CD4-positive, alpha-beta T cell treated with Interleukin-15 for 1 hour (primary cell): ENCODE results near the gene GRIN2A.

Source experiments
- DNase-seq: peaks from one replicate; pipeline ENCODE4 v3.0.0-alpha.2; 2020

GRIN2A gene

DNA sequence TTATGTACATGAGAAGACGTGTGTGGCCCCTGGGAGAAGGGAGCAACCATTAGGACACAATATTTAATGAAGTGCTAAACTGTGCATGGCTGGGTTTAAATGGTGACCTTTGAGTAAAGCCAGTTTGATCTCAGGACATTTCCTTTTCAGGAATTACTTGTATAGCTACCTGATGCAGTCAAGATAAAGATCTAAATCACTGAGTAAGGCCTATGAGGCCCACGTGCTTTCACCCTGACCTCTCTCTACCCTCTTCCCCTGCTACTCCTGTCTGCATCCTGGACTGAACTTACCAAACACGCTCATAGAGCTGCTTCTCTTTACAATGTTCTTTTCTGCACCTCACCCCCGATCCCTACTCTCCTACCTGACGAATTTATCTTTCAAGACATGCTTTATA, 98.9 kb downstream of the GRIN2A start:
- no peak for DNase-seq

DNA sequence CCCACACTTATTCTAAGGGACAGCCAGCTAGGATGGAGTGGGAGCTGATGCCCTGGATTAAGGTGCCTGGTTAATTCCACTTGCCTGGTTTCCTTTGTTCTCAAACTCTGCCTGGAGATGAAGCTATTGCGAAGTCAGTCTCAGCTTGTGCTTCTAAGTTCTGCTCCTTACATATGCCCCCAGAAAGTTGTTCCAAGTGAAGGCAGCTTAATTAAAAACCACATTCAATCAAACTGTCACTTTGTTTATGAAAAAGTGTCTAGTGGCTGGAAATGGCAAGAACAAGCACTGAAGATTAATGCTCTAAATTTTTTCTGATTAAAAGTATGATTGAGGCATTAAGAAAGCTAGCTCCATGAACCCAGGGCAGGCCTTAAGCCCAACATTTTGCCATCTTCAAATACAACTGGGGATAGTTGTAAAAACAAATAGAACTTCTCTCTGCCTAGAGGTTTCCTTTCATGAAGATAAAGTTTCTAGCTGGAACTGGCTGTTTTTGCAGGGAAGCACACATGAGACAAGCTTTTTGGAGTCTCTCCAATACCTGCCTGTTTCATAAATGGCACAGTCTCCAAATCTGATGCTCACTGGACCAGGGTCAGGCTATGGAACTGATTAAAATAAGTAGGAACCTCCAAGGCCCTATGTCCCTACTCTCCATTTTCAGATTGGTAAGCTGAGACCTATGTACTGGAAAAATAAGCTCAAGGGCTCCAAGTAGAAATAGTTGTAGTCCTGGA, 100.9 kb downstream of the GRIN2A start:
- DNase-seq = no peak

DNA sequence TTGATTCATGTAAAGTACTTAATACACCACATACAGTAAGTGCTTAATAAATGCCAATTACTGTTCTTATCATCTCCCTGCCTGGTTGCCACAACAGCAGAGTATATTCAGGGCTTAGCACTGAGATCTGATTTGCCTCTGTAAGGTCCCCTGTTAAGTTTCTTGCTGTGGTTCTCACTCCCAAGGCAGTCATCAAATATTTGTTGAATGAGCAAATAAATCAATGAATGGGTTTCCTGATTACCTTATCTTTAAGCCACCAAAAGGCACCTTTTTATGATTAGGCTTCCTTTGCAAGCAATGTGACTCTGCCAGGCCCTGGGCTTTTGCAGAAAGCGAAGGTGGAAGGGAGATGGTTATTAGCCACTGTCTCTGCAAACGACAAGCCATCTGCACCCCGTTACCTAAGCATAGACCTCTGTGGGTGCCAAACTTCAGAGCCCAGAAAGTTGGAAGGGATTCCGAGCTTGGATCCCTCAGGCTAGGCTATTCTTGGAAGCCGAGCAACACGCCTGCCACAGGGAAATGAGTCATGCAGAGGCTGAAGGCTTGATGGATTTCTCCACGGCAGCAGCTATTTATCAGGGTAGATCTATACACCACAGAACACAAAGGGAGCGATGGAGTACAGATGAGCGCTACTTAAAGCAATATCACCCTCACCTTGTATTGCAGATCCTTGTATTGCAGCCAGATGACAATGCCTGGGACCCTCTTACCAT, 102.0 kb downstream of the GRIN2A start:
- no peak for DNase-seq

DNA sequence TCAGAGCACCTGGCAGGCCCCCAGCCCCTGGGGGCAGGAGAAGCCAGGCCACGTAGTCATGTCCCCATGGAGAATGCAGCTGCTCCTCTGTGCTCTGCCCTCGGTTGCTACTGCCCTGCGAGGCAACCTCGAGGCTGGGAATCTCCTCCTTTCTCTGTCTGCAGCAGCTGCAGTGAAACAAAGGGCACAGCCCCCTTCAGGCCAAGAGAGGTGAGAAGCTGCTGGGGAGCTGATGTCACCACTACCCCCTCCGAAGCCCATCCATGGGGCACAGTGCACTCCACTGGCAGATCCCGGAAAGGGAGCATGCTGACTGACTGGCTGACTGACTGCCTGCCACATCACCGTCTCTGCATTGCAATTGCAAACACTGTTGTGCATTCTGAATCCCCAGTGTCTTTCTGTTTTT, 103.7 kb downstream of the GRIN2A start:
- DNase-seq = no peak

DNA sequence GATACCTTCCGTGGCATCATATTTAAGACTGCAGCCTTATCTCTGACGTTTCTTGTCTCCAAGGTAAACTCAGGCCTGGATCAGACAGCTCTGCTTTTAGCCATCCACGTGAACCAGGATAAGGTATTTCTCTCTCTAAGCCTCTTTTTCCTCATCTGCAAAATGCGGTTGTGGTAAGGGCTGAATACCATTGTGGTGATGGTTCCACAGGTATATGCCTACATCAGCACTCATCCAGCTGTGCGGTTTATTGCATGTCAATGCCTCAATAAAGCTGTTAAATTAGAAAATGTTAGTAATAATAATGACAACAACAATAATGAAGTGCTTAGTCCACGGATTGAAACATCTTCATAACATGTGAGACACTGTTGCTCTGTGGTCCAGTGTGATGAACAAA, 104.4 kb downstream of the GRIN2A start:
- DNase-seq = no peak

DNA sequence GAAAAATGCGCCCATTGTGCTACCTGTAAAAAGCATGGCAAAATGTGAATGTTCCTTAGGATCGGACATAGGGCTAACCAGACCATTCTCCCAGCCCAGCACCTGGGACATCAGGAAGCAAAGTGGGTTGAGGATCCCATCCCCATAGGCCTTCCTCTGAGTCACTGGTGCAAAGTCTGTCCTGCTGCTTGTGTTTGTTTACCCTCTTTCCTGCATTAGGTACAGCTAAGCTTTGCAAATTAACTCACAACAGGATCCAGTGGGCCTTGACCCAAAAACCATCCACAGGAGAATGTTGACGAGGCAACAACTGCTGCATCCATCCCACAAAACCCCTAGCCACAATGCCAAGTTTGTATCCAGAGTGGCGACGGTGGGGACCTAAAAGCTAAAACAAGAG, 106.2 kb downstream of the GRIN2A start:
- no peak for DNase-seq

DNA sequence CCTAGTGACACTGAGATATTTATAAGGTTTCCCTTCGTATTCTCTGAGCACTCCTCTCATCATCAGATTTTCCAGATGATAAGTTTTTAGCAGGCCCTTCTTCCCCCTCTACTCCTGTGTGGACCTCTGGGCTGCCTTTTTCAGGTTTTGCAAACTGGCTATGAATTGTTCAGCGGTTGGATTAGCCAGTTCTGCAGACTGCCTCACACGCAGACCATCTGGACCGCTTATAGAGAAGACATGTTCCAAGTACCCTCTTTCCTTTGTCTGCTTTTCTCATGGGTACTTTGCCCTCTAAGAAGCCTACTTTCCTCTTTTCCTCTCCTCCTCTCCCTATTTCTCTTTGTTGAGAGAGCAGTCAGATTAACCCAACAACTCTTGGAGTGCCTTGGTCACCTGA, 111.6 kb downstream of the GRIN2A start:
- no peak for DNase-seq

DNA sequence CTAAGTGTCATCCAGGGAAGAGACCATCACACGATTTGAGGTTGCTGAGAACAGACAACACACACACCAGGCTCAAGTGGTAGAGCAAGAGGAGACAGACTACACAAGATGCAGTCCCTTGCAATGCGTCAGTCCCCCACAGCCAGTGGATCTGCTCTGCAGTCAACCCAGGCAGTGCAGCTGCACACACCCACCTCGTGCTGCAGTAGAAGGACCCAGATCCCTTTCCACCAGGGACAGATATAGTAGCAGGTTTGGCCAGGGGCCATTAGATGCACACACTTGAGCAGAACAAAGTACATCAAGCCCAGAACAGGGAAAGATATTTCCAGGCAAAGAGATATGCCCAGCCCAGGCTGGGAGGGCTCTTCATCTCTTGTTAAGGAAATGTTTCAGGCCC, 112.9 kb downstream of the GRIN2A start:
- DNase-seq = no peak

DNA sequence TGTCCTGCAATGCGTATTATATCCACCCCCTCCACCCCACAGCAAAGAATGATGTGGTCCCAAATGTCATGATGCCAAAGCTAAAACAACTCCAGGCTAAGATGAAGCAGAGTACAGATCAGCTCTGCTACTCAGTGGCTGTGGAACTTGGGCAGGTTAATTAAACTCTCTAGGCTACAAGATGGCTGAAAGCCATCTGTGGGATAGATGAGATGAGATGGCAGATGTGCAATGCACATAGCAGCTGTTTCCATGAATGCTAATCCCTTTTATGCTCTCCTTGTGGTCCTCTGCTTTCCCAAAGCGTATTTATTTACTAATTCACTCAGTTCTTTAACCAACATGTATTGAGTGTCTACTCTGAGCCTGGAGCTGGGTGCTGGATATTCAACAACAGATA, 114.4 kb downstream of the GRIN2A start:
- no peak for DNase-seq

DNA sequence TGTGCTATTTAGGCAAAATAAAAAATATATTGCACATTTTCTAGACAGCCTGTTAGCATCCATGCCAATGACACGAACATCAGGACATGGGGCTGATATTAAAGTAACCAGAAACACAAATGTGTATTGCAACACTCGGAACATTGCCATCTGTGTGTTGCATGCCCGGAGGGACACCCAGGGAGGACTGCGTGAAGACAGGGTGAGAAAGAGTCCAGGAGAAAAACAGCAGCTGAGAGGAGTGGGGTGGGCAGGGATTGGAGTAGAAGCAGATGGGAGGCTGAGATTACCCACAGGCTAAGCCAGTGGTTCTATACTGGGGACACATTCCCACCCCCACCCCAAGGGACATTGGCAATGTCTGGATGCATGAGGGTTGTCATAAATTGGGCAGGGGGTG, 114.8 kb downstream of the GRIN2A start:
- DNase-seq = no peak

DNA sequence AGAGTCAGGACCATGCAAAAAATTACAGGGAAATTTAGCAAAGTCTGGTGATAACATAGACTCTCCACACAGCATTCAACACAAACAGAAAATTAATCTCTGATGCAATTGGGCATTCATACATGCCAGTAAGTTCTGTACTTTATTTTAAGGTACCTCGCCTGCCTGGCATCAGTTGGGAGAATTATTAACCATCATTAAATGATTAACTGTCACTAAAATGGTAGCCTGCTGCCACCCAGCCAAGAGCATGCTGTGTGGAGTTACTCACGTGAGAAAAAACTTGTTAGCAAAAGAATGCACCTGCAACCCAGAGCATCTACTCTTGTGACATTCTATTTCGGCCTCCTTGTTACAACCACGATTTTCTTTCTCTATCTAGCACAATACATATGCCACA, 117.2 kb downstream of the GRIN2A start:
- no peak for DNase-seq

DNA sequence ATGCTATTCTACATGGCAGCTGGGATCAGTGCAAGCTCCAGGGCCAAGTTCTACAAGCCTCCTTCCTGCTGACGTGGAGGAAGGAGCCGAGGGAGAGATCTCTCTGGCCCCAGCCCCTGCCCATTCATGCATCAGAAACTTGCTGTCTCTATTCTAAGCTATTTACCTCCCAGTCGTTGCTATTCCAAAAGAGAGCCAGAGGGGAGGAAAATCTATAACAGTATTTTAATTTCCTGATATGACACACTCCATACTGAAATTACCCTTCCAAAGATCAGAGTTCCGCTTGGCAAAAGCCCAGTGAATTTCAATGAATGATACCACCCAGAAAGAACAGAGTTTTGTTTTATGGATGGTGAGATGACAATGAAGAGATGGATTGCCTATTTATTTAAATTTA, 133.4 kb downstream of the GRIN2A start:
- DNase-seq = no peak

DNA sequence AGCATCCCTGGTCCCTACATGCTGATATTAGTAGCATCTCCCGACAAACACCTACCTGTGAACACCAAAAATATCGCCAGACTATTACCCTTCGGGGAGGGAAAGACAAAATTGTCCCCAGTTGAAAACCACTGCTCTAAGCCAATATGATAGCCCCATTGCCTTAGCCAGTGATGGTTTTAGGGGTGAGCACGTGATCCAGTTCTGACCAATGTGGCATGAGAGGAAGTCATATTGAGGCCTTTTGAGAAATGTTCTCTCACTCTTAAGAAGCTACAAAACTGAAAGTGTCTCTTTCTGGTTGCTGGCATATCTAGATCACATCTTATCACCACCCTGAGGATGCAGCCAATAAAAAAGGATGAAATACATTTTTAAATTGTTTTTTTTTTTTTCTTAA, 136.3 kb downstream of the GRIN2A start:
- DNase-seq = no peak

DNA sequence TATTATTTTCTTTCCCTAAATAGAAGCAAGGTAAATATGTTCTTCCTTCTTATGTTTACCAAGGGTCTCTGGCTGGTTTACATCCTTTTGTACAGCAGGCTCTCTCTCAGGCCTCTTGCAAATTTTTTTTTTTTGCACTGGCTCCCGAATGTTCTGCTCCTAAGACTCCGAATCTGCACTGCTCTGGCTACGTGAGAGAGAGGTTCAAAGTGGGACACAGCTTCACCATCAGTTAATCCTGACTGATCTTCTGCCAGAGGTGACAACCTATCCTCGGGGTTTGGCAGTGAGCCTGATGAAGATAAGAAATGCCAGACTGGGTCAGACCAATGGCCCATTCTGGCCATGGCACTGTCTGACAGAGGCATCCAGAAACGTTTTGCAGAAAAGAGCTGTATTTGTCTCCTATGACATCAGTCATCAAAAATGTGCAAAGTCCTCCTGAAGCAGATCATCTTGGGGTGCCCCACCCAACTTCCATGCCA, 136.9 kb downstream of the GRIN2A start:
- no peak for DNase-seq

DNA sequence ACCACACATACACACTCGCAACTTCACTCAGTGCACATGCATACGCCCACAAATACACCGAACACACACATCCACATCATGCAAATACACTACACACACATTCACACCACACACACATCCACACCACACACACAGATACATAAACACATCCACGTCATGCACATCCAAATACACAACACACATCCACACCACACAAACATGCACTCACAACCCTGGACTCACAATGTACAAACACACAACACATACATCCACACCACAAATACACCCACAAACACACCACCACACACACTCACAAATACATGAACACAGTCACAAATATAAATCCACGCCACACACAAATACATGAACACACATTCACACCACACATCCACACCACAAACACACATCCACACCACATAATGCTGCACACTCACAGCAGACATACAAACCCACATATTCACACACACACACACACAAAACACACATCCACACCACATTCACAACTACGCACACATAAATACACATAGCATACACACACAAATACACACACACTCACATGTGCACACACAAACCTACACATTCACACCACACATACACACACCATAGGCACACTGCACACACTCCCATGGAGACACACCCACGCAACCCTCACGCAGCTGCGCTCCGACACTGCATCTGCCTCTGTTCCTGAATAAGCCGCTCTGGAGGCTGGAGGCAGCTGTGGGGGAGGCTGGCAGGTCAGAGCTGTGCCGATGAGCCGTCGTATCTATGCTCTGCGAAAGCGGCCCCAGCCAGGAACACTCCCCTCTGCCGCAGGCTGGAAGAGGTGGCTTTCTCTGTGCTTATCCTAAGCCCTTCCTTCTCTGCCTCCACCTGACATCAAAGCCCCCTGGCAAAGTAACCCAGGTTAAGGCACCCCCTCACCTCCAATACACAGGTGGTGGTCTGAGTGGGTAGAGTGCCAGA, 141.8 kb downstream of the GRIN2A start:
- no peak for DNase-seq

DNA sequence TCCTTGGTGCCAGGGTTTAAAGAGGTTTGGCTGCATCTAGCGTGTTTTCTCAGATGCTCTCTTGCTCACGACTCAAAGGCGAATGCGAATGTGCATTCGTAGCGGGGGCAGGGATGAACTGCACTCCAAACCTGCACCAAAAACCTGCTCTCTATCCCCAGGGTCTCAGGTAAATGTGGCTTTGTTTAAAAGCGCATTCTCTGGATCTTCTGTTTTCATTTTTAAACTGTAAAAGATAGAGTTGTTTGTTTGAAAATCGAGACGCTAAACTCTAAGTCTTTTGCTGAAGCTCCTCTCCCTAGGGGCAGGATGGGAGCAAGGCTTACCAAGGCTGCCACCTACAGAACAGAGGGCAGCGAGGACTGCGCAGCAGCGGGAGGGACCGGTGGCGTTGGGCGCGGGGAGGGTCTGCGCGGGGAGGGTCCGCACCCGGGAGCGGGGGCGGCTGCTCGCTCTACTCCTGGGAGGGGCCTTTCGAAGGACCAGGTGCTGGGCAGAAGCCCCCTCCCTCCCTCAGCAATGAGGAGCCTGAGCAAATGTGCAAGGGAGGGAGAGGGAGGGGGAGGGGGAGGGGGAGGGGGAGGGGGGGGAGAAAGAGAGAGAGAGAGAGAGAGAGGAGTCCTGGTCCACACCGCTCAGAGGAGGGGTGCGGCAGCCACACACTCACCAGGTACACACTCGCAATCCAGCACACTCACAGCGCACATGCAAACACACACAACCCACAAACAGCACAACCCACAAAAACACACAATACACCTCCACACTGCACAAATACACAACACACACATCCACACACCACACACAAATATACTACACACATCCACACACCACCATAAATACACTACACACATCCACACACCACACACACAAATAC, 142.8 kb downstream of the GRIN2A start:
- no peak for DNase-seq

DNA sequence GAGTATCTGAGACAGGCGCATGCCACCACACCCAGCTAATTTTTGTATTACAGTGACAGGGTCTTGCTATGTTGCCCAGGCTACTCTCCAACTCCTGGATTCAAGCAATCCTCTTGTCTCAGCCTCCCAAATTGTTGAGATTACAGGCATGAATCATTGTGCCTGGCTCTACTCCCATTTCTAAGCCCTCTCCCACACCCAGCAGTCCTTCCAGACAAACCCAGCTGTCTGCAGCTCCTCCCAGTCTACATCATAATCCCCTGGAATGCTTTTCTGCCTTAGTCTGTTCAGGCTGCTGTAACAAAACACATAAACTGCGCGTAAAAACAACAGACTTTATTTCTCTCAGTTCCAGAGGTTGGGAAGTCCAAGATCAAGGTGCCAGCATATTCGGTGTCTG, 144.5 kb downstream of the GRIN2A start:
- DNase-seq = no peak

DNA sequence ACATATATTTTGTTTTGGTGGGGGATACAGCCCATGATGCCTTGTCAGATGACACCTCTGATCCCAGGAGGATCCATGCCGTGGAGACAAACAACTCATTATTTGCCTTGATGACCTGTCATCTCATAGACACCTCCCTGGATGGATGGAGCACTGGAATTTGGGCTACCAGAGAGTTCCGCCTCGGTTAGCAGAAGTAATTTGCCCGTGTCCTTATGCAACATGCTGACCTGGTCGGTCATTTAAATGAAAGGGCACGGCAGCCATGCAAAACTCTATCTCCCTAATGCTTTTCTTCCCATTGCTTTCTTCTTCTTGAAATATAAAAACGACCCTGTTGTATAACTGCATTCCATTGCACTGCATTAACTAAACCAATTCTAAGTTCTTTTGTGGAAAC, 145.3 kb downstream of the GRIN2A start:
- DNase-seq = no peak

DNA sequence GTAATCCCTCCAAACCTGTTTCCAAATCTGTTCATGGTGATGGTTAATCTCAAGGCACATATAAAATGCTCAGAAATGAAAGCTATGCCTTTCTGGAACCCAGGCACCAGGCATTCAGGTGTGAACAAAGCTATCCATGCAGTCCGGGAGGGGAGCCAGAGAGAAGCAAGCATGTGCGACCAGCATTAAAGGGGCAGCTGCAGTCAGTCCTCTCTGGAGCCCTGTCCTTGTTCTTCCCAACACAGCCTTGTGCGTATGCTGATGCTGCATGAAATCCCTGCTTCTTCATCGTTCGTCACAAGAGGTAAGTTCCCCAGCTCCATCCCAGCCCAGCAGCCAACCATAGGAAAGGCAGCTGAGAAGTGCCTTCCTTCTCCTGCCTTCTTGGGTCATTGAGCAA, 148.7 kb downstream of the GRIN2A start:
- no peak for DNase-seq

DNA sequence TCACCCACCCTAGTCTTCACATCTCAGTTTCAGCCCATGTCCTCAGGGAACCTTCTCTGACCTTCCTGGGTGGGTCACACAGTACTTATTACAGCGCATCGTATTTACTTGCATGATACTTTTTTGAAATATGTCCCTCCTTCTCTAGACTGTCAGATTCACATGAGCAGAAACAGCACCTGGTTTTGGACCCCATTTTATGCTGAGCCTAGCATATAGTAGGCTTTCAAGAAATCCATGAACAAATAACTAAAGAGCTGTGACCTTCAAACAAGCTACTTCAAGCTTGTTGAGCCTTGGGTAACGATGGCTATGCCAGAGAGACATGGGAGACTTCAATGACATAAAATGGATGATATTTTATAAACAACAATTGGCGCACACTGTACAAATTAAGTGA, 150.3 kb downstream of the GRIN2A start:
- no peak for DNase-seq

DNA sequence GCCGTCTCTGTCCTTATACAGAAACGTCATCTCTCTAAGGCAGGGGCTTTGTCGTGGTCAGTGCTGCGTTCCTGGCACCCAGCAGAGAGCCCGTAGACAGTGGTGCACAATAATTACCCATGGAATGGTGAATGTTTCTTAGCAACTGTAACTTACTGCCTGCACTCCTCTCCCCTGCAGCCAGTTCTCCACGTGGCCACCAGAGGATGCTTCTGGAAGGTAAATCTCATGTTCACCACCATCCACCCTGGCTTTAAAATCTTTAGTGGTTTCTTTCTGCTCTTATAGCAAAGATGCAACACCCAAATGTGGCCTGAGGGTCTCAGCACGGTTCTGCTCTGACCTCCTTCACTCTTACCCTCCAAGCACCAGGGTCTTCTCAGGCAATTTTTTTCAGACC, 150.8 kb downstream of the GRIN2A start:
- no peak for DNase-seq

DNA sequence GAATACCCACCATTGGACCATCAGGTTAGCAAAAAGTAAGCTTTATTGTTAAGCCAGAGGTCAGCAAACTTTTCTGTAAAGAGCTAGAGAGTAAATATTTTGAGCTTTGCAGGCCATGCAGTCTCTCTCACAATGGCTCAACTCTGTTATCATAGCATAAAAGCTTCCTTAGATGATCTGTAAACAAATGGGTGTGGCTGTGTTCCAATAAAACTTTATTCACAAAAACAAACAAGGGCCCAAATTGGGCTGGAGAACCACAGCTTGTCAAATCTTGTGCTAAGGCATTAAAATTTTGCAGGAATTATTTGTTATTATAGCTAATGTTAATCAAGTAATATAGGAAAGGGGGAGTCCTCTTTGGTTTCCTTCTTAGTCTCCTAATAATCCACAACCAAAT, 153.6 kb downstream of the GRIN2A start:
- no peak for DNase-seq

DNA sequence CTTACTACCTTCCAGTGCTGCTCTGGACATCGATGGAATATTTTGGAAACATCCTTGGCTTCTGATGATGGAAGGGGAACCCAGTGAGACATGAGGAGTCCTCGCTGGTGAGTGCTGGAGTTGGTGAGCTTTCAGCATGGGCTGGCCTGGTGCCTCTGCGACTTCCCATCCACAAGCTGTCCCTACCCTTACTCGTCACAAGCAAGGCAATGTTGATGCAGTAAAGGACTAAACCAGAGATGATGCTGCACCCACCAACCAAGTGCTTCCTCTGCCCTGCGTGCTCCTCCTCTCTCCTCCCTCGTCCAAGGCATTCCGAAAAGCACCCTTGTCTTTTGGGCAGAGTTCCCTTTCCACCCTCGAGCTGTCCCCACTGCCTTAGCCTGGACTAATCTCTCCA, 154.7 kb downstream of the GRIN2A start:
- DNase-seq = no peak
